ENCODE data around the gene PROCR.

GRCh38 chr20:35133031-35133430 is 38.8 kb upstream of the PROCR start:
- TF ChIP-seq, protein P1, sequence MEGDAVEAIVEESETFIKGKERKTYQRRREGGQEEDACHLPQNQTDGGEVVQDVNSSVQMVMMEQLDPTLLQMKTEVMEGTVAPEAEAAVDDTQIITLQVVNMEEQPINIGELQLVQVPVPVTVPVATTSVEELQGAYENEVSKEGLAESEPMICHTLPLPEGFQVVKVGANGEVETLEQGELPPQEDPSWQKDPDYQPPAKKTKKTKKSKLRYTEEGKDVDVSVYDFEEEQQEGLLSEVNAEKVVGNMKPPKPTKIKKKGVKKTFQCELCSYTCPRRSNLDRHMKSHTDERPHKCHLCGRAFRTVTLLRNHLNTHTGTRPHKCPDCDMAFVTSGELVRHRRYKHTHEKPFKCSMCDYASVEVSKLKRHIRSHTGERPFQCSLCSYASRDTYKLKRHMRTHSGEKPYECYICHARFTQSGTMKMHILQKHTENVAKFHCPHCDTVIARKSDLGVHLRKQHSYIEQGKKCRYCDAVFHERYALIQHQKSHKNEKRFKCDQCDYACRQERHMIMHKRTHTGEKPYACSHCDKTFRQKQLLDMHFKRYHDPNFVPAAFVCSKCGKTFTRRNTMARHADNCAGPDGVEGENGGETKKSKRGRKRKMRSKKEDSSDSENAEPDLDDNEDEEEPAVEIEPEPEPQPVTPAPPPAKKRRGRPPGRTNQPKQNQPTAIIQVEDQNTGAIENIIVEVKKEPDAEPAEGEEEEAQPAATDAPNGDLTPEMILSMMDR (IDR thresholded peaks at IDR 0.05; ENCODE audit: insufficient read depth, low read depth, low read length) = no peak
- TF ChIP-seq EZH2 (IDR thresholded peaks at IDR 0.05; ENCODE audit: insufficient read depth, low read length) = no peak
